NOMO-1 treated with DMSO at 0.1 percent for 48 hours (cell line): ENCODE measurements around the gene LSM12.

Source experiments
- DNase-seq: peaks from one replicate; lab custom pipeline; 2025; ENCODE audit not compliant: unreplicated experiment; lab: John Stamatoyannopoulos, UW

LSM12 gene

GRCh38 chr17:44076716-44077594 lies 10.5 kb upstream of the LSM12 start:
- DNase-seq = no peak

GRCh38 chr17:44075598-44076293 lies 9.3 kb upstream of the LSM12 start:
- no peak for DNase-seq

GRCh38 chr17:44074911-44075285 lies 8.4 kb upstream of the LSM12 start:
- no peak for DNase-seq

- no peak for DNase-seq
Measured at GRCh38 chr17:44074231-44074910, 7.9 kb upstream of the LSM12 start.

- DNase-seq = peak; percentile 6
Measured at GRCh38 chr17:44071772-44072171, 5.3 kb upstream of the LSM12 start.

- DNase-seq = no peak
Measured at GRCh38 chr17:44071198-44071520, 4.7 kb upstream of the LSM12 start.

- DNase-seq = peak; percentile 94
Measured at GRCh38 chr17:44070455-44071197, 4.2 kb upstream of the LSM12 start, which contains the start of gene G6PC3. Gene G6PC3 (plus strand): TSS chr17:44070735. CDS start chr17:44070966, 231 bp downstream.

- DNase-seq = no peak
Measured at GRCh38 chr17:44069974-44070454, 3.5 kb upstream of the LSM12 start.

GRCh38 chr17:44067545-44067940 lies 1.1 kb upstream of the LSM12 start:
- peak; percentile 39 for DNase-seq

- no peak for DNase-seq
Measured at GRCh38 chr17:44065668-44066203, 735 bp downstream of the LSM12 start.

GRCh38 chr17:44063704-44064639 lies 2.5 kb downstream of the LSM12 start:
- no peak for DNase-seq

- no peak for DNase-seq
Measured at GRCh38 chr17:44062871-44063270, 3.6 kb downstream of the LSM12 start.

GRCh38 chr17:44061446-44061845 lies 5.0 kb downstream of the LSM12 start:
- no peak for DNase-seq

- no peak for DNase-seq
Measured at GRCh38 chr17:44059101-44059892, 7.2 kb downstream of the LSM12 start.

- no peak for DNase-seq
Measured at GRCh38 chr17:44053125-44053872, 13.2 kb downstream of the LSM12 start.

GRCh38 chr17:44049294-44050060 lies 17.0 kb downstream of the LSM12 start:
- no peak for DNase-seq

- peak; percentile 14 for DNase-seq
Measured at GRCh38 chr17:44046893-44047292, 19.6 kb downstream of the LSM12 start.
